IPS-18c (cell line): Measurements from ENCODE around the gene EPHX1.

Experiments
- H3K4me3 ChIP-seq: 2 replicates; pipeline ENCODE4 v1.7.0; 2013; ENCODE audit warnings: low read depth, mild to moderate bottlenecking, low read length, moderate library complexity; ENCODE audit not compliant: insufficient read depth
- H3K9me3 ChIP-seq: one replicate; pipeline ENCODE4 v1.6.1; 2013; ENCODE audit warnings: mild to moderate bottlenecking, low read length, moderate library complexity; ENCODE audit not compliant: control insufficient read depth, insufficient read depth

EPHX1 gene

DNA sequence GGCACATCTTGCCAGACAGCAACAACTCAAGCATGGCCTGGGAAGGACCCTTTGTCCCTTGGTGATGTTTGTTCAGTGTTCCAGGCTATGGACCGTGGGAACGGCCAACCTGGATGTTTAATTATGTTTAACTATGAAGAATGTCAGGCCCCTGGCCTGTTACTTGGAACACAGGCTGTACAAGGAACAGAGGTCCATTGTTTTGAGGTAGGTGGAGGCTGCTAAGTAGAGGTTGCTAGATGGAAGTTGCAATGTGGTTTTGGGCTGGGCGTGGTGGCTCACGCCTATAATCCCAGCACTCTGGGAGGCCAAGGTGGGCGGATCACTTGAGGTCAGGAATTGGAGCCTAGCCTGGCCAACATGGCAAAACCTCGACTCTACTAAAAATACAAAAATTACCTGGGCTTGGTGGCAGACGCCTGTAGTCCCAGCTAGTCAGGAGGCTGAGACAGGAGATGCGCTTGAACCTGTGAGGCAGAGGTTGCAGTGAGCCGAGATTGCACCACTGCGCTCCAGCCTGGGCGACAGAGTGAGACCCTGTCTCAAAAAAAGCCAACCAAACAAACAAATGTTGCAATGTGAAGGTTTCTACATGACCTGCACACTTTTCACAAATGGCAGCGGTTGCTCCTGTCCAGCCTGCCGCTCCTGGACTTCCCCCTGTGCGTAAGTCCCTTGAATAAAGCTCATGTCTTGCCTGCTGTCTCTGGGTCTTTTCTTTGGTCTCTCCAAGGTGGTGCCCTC lies 81.5 kb downstream of the EPHX1 start:
- Histone ChIP-seq H3K4me3 (no peak overlapping the region), H3K9me3 (no peaks in the 10 kb centered on the region)

DNA sequence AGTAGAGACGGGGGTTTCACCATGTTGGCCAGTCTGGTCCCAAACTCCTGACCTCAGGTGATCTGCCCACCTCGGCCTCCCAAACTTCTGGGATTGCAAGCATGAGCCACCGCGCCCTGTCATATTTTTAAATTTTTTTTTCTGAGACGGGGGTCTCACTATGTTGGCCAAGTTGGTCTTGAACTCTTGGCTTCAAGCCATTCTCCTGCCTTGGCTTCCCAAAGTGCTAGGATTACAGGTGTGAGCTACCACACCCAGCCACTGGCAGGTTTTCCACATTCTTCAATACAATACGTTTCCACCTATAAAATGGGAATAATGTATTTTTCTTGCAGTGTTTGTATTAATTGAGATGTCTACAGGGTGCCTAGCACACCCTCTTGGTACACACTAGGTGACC lies 82.4 kb downstream of the EPHX1 start:
- H3K9me3 ChIP-seq, result no peaks in the 10 kb centered on the region
- H3K4me3 ChIP-seq, result no peak overlapping the region
